Iris pigment epithelial cell (primary cell): ENCODE measurements around the gene CFHR2.
"Not testable (repeated sequence)": the region's sequence is repeated elsewhere in the genome, so short reads cannot be mapped to it uniquely, and the experiment has no call there.

ENCODE experiments used
- DNase-seq: peaks from one replicate; pipeline ENCODE4 v3.0.0-alpha.2; 2011; ENCODE audit warnings: low read depth

Gene CFHR2

GRCh38 chr1:196943568-196943967 is at the start of gene CFHR2:
TSS of gene CFHR2 (plus strand) at chr1:196943738. CDS start at chr1:196943881, 143 bp downstream.
- not testable (repeated sequence) for DNase-seq

DNA sequence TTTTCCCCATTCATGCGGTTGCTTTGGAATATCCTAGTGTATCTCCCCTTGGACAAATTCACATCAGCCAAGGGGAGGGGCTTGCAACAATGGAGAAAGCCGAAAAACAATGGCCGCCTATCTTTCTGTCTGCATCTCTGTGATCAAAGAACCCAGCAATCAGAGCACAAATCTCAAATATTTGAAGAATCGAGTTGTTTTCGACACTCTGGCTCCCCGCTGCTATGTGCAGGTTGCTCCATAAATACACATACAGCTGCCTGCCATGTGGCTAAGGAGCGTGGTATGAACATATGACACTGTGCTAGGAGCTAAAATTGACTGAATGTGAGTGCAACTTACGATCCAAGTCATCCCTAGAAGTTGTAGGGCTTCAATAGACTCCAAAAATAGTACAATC is 47.2 kb upstream of the CFHR2 start:
- DNase-seq = no peak

- DNase-seq = no peak
Observed at GRCh38 chr1:196897158-196897828, 46.2 kb upstream of the CFHR2 start.

- no peak for DNase-seq
Observed at GRCh38 chr1:196902344-196902743, 41.2 kb upstream of the CFHR2 start.

DNA sequence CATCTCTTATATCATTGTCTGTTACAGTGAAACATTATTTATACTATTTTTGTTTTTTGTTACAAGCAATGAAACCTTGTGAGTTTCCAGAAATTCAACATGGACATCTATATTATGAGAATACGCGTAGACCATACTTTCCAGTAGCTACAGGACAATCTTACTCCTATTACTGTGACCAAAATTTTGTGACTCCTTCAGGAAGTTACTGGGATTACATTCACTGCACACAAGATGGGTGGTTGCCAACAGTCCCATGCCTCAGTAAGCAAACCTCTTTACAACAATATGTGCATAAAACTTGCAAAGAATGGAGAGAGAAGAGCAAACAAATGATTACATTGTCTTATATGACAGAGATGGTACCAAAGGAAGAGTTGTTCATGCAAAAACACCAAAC is 33.3 kb upstream of the CFHR2 start:
- peak; percentile 4 for DNase-seq

GRCh38 chr1:196912283-196912682 is 31.3 kb upstream of the CFHR2 start:
- DNase-seq = not testable (repeated sequence)

- not testable (repeated sequence) for DNase-seq
Observed at GRCh38 chr1:196926839-196927238, 16.7 kb upstream of the CFHR2 start.

- DNase-seq = not testable (repeated sequence)
Observed at GRCh38 chr1:196932853-196933252, 10.7 kb upstream of the CFHR2 start.

GRCh38 chr1:196933531-196934189 is 9.9 kb upstream of the CFHR2 start:
- no peak for DNase-seq

DNA sequence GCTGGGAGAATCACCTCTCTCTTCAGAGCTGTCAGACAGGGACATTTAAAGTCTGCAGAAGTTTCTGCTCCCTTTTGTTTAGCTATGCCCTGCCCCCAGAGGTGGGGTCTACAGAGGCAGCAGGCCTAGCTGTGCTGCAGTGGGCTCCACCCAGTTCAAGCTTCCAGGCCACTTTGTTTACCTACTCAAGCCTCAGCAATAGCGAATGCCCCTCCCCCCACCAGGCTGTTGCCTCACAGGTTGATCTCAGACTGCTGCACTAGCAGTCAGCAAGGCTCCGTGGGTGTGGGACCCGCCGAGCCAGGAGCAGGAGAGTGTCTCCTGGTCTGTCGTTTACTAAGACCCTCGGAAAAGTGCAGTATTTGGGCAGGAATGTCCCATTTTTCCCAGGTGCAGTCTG is 2.1 kb upstream of the CFHR2 start:
- not testable (repeated sequence) for DNase-seq

- DNase-seq = no peak
Observed at GRCh38 chr1:196951711-196952394, 8.3 kb downstream of the CFHR2 start.

- DNase-seq = no peak
Observed at GRCh38 chr1:196954778-196955177, 11.2 kb downstream of the CFHR2 start.

- DNase-seq = no peak
Observed at GRCh38 chr1:196955926-196956325, 12.4 kb downstream of the CFHR2 start.

GRCh38 chr1:196960854-196961253 is 17.3 kb downstream of the CFHR2 start:
- no peak for DNase-seq

- no peak for DNase-seq
Observed at GRCh38 chr1:196970182-196970581, 26.6 kb downstream of the CFHR2 start.

GRCh38 chr1:196976278-196976677 is 32.7 kb downstream of the CFHR2 start:
- DNase-seq = no peak

GRCh38 chr1:196977278-196977677 is 33.7 kb downstream of the CFHR2 start, which contains the start of gene CFHR5:
TSS of gene CFHR5 (plus strand) at chr1:196977556. CDS start at chr1:196977665, 109 bp downstream.
- no peak for DNase-seq

GRCh38 chr1:196980859-196981258 is 37.3 kb downstream of the CFHR2 start:
- no peak for DNase-seq

- DNase-seq = not testable (repeated sequence)
Observed at GRCh38 chr1:196982247-196982646, 38.7 kb downstream of the CFHR2 start.

DNA sequence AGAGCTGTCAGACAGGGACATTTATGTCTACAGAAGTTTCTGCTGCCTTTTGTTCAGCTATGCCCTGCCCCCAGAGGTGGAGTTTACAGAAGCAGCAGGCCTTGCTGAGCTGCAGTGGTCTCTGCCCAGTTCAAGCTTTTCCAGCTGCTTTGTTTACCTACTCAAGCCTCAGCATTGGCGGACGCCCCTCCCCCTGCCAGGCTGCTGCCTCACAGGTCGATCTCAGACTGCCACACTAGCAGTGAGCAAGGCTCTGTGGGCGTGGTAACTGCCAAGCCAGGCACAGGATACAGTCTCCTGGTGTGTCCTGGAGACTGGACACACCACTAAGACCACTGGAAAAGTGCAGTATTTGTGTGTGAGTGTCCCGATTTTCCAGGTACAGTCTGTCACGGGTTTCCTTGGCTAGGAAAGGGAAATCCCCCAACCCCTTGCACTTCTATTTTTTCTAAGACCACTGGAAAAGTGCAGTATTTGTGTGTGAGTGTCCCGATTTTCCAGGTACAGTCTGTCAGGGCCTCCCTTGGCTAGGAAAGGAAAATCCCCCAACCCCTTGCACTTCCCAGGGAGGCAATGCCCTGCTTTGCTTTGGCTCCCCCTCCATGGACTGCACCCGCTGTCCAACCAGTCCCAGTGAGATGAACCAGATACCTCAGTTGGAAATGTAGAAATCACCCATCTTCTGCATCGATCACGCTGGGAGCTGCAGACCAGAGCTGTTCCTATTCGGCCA is 48.5 kb downstream of the CFHR2 start:
- DNase-seq = peak; percentile 3

GRCh38 chr1:196993916-196994315 is 50.4 kb downstream of the CFHR2 start:
- DNase-seq = no peak

GRCh38 chr1:196997423-196997822 is 53.9 kb downstream of the CFHR2 start:
- DNase-seq = peak; percentile 58
